Measurements from ENCODE around the gene BICD1.

DNA sequence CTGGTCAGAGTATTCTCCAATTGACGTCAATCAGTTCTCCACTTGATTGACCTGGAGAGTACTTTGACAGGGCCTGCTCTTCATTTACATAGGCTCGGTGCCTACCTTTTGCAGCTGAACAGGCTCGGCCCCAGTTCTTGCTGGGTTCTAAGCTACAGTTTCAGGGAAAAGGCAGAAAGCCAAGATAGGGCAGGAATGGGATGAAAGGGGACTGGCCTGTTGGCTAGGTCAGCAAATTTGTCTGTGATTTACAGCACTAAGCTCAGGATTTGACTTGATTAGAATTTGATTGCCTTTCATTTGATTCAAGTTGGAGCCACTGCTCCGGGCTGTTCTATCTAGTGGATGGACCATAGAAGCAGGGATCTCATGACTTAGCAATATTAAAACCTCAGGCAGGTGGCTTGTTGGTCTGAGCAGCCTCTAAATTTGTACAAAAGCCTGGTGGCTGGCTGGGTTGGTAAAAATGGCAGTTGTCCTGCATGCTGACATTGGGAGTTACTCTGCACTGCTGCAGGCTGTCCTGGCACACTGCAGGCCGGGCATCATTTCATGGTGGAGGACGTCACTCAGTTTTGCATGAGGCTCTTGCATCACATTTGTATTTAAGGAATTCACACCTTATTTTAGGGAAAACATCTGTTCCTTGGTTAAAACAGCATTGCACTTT, 71.8 kb downstream of the BICD1 start:
- TF ChIP-seq, protein P1, sequence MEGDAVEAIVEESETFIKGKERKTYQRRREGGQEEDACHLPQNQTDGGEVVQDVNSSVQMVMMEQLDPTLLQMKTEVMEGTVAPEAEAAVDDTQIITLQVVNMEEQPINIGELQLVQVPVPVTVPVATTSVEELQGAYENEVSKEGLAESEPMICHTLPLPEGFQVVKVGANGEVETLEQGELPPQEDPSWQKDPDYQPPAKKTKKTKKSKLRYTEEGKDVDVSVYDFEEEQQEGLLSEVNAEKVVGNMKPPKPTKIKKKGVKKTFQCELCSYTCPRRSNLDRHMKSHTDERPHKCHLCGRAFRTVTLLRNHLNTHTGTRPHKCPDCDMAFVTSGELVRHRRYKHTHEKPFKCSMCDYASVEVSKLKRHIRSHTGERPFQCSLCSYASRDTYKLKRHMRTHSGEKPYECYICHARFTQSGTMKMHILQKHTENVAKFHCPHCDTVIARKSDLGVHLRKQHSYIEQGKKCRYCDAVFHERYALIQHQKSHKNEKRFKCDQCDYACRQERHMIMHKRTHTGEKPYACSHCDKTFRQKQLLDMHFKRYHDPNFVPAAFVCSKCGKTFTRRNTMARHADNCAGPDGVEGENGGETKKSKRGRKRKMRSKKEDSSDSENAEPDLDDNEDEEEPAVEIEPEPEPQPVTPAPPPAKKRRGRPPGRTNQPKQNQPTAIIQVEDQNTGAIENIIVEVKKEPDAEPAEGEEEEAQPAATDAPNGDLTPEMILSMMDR (IDR thresholded peaks at IDR 0.05) = no peak
- TF ChIP-seq POLR2A (IDR thresholded peaks at IDR 0.05) = no peak

Measured in esophagus squamous epithelium (tissue), 4 donors.